AG10803 (cell line): ENCODE results near the gene SNAI3.

Source experiments
- DNase-seq: peaks from one replicate; pipeline ENCODE4 v3.0.0; 2010; ENCODE audit warnings: low read depth
- H3K4me3 ChIP-seq: 2 replicates; pipeline ENCODE4 v1.5.1; 2011; ENCODE audit warnings: mild to moderate bottlenecking, low read length, control low read depth
- CTCF ChIP-seq: conservative IDR thresholded peaks from 2 replicates; pipeline ENCODE4 v1.5.1; 2011; ENCODE audit warnings: mild to moderate bottlenecking, low read length, control low read depth, inconsistent platforms

Gene SNAI3

GRCh38 chr16:88662843-88663606 lies 23.3 kb downstream of the SNAI3 start, which contains the start of gene MVD:
Gene MVD, minus strand, starts transcription at chr16:88663091. Its CDS starts 11 bp downstream, at chr16:88663080.
- H3K4me3 ChIP-seq, result peak within 1 kb of the TSS; percentile 88
- no peak for TF ChIP-seq CTCF
- peak; percentile 97 for DNase-seq

- no peak for TF ChIP-seq CTCF
- peak overlapping the region; percentile 77 for H3K4me3 ChIP-seq
- DNase-seq, result no peak
Observed at GRCh38 chr16:88662222-88662842, 24.0 kb downstream of the SNAI3 start.

GRCh38 chr16:88661468-88661867 lies 24.8 kb downstream of the SNAI3 start:
- H3K4me3 ChIP-seq, result no peak overlapping the region
- DNase-seq, result no peak
- TF ChIP-seq CTCF, result no peak

GRCh38 chr16:88659160-88659559 lies 27.1 kb downstream of the SNAI3 start:
- TF ChIP-seq CTCF, result no peak
- DNase-seq, result no peak

GRCh38 chr16:88658714-88659113 lies 27.6 kb downstream of the SNAI3 start:
- H3K4me3 ChIP-seq, result no peak overlapping the region
- no peak for TF ChIP-seq CTCF
- no peak for DNase-seq

More at GRCh38 chr16:88659160-88659559, 27.1 kb downstream of the SNAI3 start:
- H3K4me3 ChIP-seq, result no peak overlapping the region

- no peak for DNase-seq
- H3K4me3 ChIP-seq, result no peak overlapping the region
- no peak for TF ChIP-seq CTCF
Observed at GRCh38 chr16:88657371-88657770, 28.9 kb downstream of the SNAI3 start.
